Upper lobe of left lung (tissue), 6 donors: ENCODE data around the gene OMA1. TPM values are rescaled to one million over a fixed set of nuclear protein-coding genes. Genes with fewer than 3 reads are reported as not detected.

Experiments used
- ATAC-seq, 2 donors: fragments of 200-7000 bp; cut with Tn5 transposase; one replicate each; pipeline ENCODE4 v1.9.1; 2022; ENCODE audit warnings: mild to moderate bottlenecking in 2 of 2, moderate library complexity in 2 of 2; ENCODE audit not compliant: low FRiP score in 2 of 2
- DNase-seq, 2 donors: peaks; one replicate each; pipeline ENCODE4 v3.0.0-alpha.2; 2019 to 2020
- H3K27ac ChIP-seq, 4 donors: fragments of 200-600 bp; sonication (generic); one replicate each; pipeline ENCODE4 v1.5.1; 2016 to 2019
- H3K27me3 ChIP-seq, 4 donors: fragments of 200-600 bp; sonication (generic); one replicate each; pipeline ENCODE4 v1.5.1; 2017 to 2019
- H3K36me3 ChIP-seq, 4 donors: fragments of 200-600 bp; sonication (generic); one replicate each; pipeline ENCODE4 v1.5.1; 2016 to 2019
- H3K4me1 ChIP-seq, 4 donors: fragments of 200-600 bp; sonication (generic); one replicate each; pipeline ENCODE4 v1.5.1; 2018 to 2019
- H3K4me3 ChIP-seq, 4 donors: fragments of 200-600 bp; sonication (generic); one replicate each; pipeline ENCODE4 v1.5.1; 2017 to 2019; ENCODE audit warnings: mild to moderate bottlenecking in 2 of 4, moderate library complexity in 1 of 4
- H3K9me3 ChIP-seq, 4 donors: fragments of 200-600 bp; sonication (generic); one replicate each; pipeline ENCODE4 v1.5.1; 2018 to 2019
- CTCF ChIP-seq, 6 experiments: fragments of 450-650 bp in 4 of 6; fragments of 200-600 bp in 2 of 6; sonication (generic) in 2 of 6; IDR thresholded peaks; one replicate each; pipeline ENCODE4 v1.5.1; 2016 to 2019; ENCODE audit warnings: antibody characterized with exemption in 6 of 6
- EP300 ChIP-seq, 4 donors: sonication (generic); formaldehyde crosslinking; IDR thresholded peaks; one replicate each; pipeline ENCODE4 v1.5.1; 2017; ENCODE audit warnings: antibody characterized with exemption in 4 of 4, control low read depth in 2 of 4
- POLR2A ChIP-seq, 4 donors: fragments of 450-650 bp; IDR thresholded peaks; one replicate each; pipeline ENCODE4 v1.5.1; 2016 to 2017; ENCODE audit warnings: antibody characterized with exemption in 4 of 4, mild to moderate bottlenecking in 2 of 4
- POLR2AphosphoS5 ChIP-seq, 2 donors: sonication (generic); formaldehyde crosslinking; IDR thresholded peaks; one replicate each; pipeline ENCODE4 v1.5.1; 2017; ENCODE audit warnings: antibody characterized with exemption in 2 of 2
- WGBS, 2 donors: methylation state at CpG; one replicate each; pipeline ENCODE4 v1.1.5; 2017 to 2018; 5-methylcytosine and 5-hydroxymethylcytosine counted together
- total RNA-seq, 6 donors: library from RNA; depleted of rRNA in 4 of 6; stranded (reverse); fragments of >200 nt in 4 of 6; gene quantifications; one replicate each; pipeline versions ENCODE4 v1.1.0 to v1.2.1, GENCODE V29; 2016 to 2021
- donor health status: DM: no; HTN: no; CAD: no; lungs with moderate emphysema.
- donor health status: DM: no; HTN: yes; CAD: no; lungs with severe emphysema.

The OMA1 gene
- total RNA-seq, 6 donors from 2014 or later, result 4.7 to 35.9 (median 20.7) TPM

GRCh38 chr1:58439946-58440345, 106.6 kb downstream of the OMA1 start:
- H3K4me3 ChIP-seq, result no peak overlapping the region
- WGBS, 2 donors, result 93 to 95% methylated on average over 4 of the region's 4 CpGs
- no peak for ATAC-seq
- no peaks in the 10 kb centered on the region for H3K4me1 ChIP-seq
- no peaks in the 10 kb centered on the region for H3K36me3 ChIP-seq
- no peak for DNase-seq
- no peak overlapping the region for H3K27ac ChIP-seq
- TF ChIP-seq EP300 (IDR thresholded peaks at IDR 0.05), result no peak
- no peak for TF ChIP-seq POLR2AphosphoS5 (IDR thresholded peaks at IDR 0.05)
- TF ChIP-seq POLR2A (IDR thresholded peaks at IDR 0.05), result no peak
- no peak for TF ChIP-seq CTCF (IDR thresholded peaks at IDR 0.05)
- H3K27me3 ChIP-seq, result no peaks in the 10 kb centered on the region
- no peaks in the 10 kb centered on the region for H3K9me3 ChIP-seq

GRCh38 chr1:58438468-58438867, 108.1 kb downstream of the OMA1 start:
- Histone ChIP-seq H3K27ac (no peak overlapping the region), H3K27me3 (no peaks in the 10 kb centered on the region), H3K4me3 (no peak overlapping the region), H3K4me1 (no peaks in the 10 kb centered on the region), H3K9me3 (no peaks in the 10 kb centered on the region), H3K36me3 (no peaks in the 10 kb centered on the region)
- TF ChIP-seq CTCF (IDR thresholded peaks at IDR 0.05) (no peak), POLR2AphosphoS5 (IDR thresholded peaks at IDR 0.05) (no peak), EP300 (IDR thresholded peaks at IDR 0.05) (no peak), POLR2A (IDR thresholded peaks at IDR 0.05) (no peak)
- DNase-seq (no peak), ATAC-seq (no peak)
- 76 to 83% methylated on average over 6 of the region's 6 CpGs for WGBS, 2 donors

- DNase-seq (no peak), ATAC-seq (no peak)
- Histone ChIP-seq H3K4me1 (peaks cover 0 to 6% (median 3%) of the 10 kb centered on the region in 4 donors), H3K9me3 (no peaks in the 10 kb centered on the region), H3K27ac (no peak overlapping the region), H3K4me3 (no peak overlapping the region), H3K27me3 (no peaks in the 10 kb centered on the region), H3K36me3 (no peaks in the 10 kb centered on the region)
- 78 to 90% methylated on average over 3 of the region's 3 CpGs for WGBS, 2 donors
- no peak for TF ChIP-seq POLR2A (IDR thresholded peaks at IDR 0.05)
Measured at GRCh38 chr1:58437623-58438022, 108.9 kb downstream of the OMA1 start.

- Histone ChIP-seq H3K36me3 (no peaks in the 10 kb centered on the region), H3K27ac (no peak overlapping the region), H3K4me3 (no peak overlapping the region), H3K4me1 (peaks cover 0 to 8% (median 3%) of the 10 kb centered on the region in 4 donors), H3K9me3 (no peaks in the 10 kb centered on the region), H3K27me3 (no peaks in the 10 kb centered on the region)
- DNase-seq, result no peak
- 82% methylated on average over 5 of the region's 5 CpGs for WGBS, 2 donors
- no peak for ATAC-seq
- no peak for TF ChIP-seq POLR2AphosphoS5 (IDR thresholded peaks at IDR 0.05)
- TF ChIP-seq EP300 (IDR thresholded peaks at IDR 0.05), result no peak
- TF ChIP-seq POLR2A (IDR thresholded peaks at IDR 0.05), result no peak
- TF ChIP-seq CTCF (IDR thresholded peaks at IDR 0.05), result no peak
Measured at GRCh38 chr1:58436615-58437297, 109.8 kb downstream of the OMA1 start.

- H3K9me3 ChIP-seq, result no peaks in the 10 kb centered on the region
- no peak for DNase-seq
- TF ChIP-seq EP300 (IDR thresholded peaks at IDR 0.05), result no peak
- no peak for TF ChIP-seq POLR2A (IDR thresholded peaks at IDR 0.05)
- TF ChIP-seq CTCF (IDR thresholded peaks at IDR 0.05), result no peak
- TF ChIP-seq POLR2AphosphoS5 (IDR thresholded peaks at IDR 0.05), result no peak
- no peaks in the 10 kb centered on the region for H3K36me3 ChIP-seq
- no peak overlapping the region for H3K27ac ChIP-seq
- WGBS, 2 donors, result 75 to 78% methylated on average over 4 of the region's 4 CpGs
- no peak overlapping the region for H3K4me3 ChIP-seq
- peaks cover 0 to 8% (median 3%) of the 10 kb centered on the region in 4 donors for H3K4me1 ChIP-seq
- H3K27me3 ChIP-seq, result no peaks in the 10 kb centered on the region
- no peak for ATAC-seq
Measured at GRCh38 chr1:58435376-58435775, 111.2 kb downstream of the OMA1 start.
